NOMO-1 treated with DMSO at 0.1 percent for 48 hours (cell line): ENCODE results near the gene C9orf78.

ENCODE experiments used
- DNase-seq: peaks from one replicate; lab custom pipeline; 2025; ENCODE audit not compliant: unreplicated experiment; lab: John Stamatoyannopoulos, UW

C9orf78 gene

GRCh38 chr9:129868023-129868871 is 33.2 kb upstream of the C9orf78 start:
- no peak for DNase-seq

- no peak for DNase-seq
Observed at GRCh38 chr9:129867136-129868022, 32.3 kb upstream of the C9orf78 start.

- DNase-seq: no peak
Observed at GRCh38 chr9:129866394-129867135, 31.5 kb upstream of the C9orf78 start.

GRCh38 chr9:129865668-129866320 is 30.7 kb upstream of the C9orf78 start:
- DNase-seq: no peak

- no peak for DNase-seq
Observed at GRCh38 chr9:129864991-129865647, 30.0 kb upstream of the C9orf78 start.

GRCh38 chr9:129863059-129863690 is 28.1 kb upstream of the C9orf78 start:
- DNase-seq: peak; percentile 91

GRCh38 chr9:129861447-129861827 is 26.4 kb upstream of the C9orf78 start:
- DNase-seq: no peak

- no peak for DNase-seq
Observed at GRCh38 chr9:129860653-129861446, 25.8 kb upstream of the C9orf78 start.

GRCh38 chr9:129858167-129858962 is 23.3 kb upstream of the C9orf78 start:
- DNase-seq: no peak

- no peak for DNase-seq
Observed at GRCh38 chr9:129857207-129857606, 22.1 kb upstream of the C9orf78 start.

- no peak for DNase-seq
Observed at GRCh38 chr9:129854588-129855110, 19.6 kb upstream of the C9orf78 start.

GRCh38 chr9:129853614-129854013 is 18.5 kb upstream of the C9orf78 start:
- DNase-seq: no peak

GRCh38 chr9:129852579-129852978 is 17.5 kb upstream of the C9orf78 start:
- no peak for DNase-seq

GRCh38 chr9:129851821-129852220 is 16.7 kb upstream of the C9orf78 start:
- no peak for DNase-seq

GRCh38 chr9:129850821-129851550 is 15.9 kb upstream of the C9orf78 start:
- no peak for DNase-seq

GRCh38 chr9:129849901-129850300 is 14.8 kb upstream of the C9orf78 start:
- DNase-seq: no peak

- DNase-seq: no peak
Observed at GRCh38 chr9:129848712-129849441, 13.8 kb upstream of the C9orf78 start.
